ENCODE measurements around the gene C2orf49.

DNA sequence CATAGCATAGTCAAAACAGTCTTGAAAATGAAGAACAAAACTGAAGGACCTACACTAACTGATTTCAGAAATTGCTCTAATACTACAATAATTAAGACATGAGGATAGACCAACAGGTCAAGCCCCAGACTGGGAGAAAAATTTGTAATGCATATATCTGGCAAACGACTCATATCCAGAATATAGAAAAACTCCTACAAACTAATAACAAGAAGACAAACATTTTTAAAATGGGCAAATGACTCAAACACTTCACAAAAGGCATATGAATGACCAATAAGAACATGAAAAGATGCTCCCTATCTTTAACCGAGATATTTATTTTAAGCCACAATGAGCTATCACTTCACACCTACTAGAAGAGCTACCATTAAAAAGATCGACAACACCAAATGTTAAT, 22.0 kb upstream of the C2orf49 start:
- no peak for TF ChIP-seq EP300 (IDR thresholded peaks at IDR 0.05)
- TF ChIP-seq, protein P1, sequence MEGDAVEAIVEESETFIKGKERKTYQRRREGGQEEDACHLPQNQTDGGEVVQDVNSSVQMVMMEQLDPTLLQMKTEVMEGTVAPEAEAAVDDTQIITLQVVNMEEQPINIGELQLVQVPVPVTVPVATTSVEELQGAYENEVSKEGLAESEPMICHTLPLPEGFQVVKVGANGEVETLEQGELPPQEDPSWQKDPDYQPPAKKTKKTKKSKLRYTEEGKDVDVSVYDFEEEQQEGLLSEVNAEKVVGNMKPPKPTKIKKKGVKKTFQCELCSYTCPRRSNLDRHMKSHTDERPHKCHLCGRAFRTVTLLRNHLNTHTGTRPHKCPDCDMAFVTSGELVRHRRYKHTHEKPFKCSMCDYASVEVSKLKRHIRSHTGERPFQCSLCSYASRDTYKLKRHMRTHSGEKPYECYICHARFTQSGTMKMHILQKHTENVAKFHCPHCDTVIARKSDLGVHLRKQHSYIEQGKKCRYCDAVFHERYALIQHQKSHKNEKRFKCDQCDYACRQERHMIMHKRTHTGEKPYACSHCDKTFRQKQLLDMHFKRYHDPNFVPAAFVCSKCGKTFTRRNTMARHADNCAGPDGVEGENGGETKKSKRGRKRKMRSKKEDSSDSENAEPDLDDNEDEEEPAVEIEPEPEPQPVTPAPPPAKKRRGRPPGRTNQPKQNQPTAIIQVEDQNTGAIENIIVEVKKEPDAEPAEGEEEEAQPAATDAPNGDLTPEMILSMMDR (IDR thresholded peaks at IDR 0.05), result no peak
